Endothelial cell of umbilical vein (primary cell): ENCODE measurements around the gene NEK8. TPM values are rescaled to one million over a fixed set of nuclear protein-coding genes. Genes with fewer than 3 reads are reported as not detected.

Source experiments
- BruUV-seq: library from RNA; stranded (reverse); fragments of 400-500 nt; replicated peaks from 2 replicates; lab custom pipeline; 2021; lab: Mats Ljungman, UMichigan
- CTCF ChIA-PET: fragments of 300-600, 350-600 bp; sonication (Branson Sonifier 250); formaldehyde crosslinking; loops from one replicate; lab custom pipeline; 2021; ENCODE audit warnings: antibody characterized with exemption, inconsistent platforms; lab: Charles Lee
- POLR2A ChIA-PET: fragments of 300-600, 350-600 bp; sonication (Branson Sonifier 250); formaldehyde crosslinking; loops from one replicate; lab custom pipeline; 2021; ENCODE audit warnings: antibody characterized with exemption, inconsistent platforms; lab: Charles Lee
- DNase-seq: peaks from one replicate; pipeline ENCODE4 v3.0.0-alpha.2; 2011; ENCODE audit warnings: low read depth, low spot score
- FAIRE-seq: peaks from 2 replicates; lab custom pipeline; 2011; peaks lifted over from hg19 to GRCh38; lab: Jason Lieb, UNC
- H2AFZ ChIP-seq: 2 replicates; pipeline ENCODE4 v1.6.0; 2012; ENCODE audit warnings: low read depth, low read length, control low read depth, inconsistent platforms
- H3K27ac ChIP-seq: 2 replicates; pipeline ENCODE4 v1.5.1; 2011; ENCODE audit warnings: low read depth, mild to moderate bottlenecking, control low read depth, low read length, moderate library complexity; ENCODE audit not compliant: insufficient read depth
- H3K27me3 ChIP-seq, 2 experiments: 2 replicates each; pipeline versions ENCODE4 v1.6.0 to v1.6.1; 2011; ENCODE audit warnings: low read length in 2 of 2, mixed read lengths in 1 of 2; ENCODE audit not compliant: control insufficient read depth in 2 of 2, insufficient read depth in 2 of 2
- H3K36me3 ChIP-seq, 2 experiments: 2 replicates in 1 of 2; 3 replicates in 1 of 2; pipeline ENCODE4 v1.5.1; 2011; ENCODE audit warnings: low read length in 2 of 2, mild to moderate bottlenecking in 1 of 2, moderate library complexity in 1 of 2; ENCODE audit not compliant: control insufficient read depth in 2 of 2, insufficient read depth in 2 of 2; ENCODE audit errors: extremely low read depth in 1 of 2
- H3K4me1 ChIP-seq: 3 replicates; pipeline ENCODE4 v1.5.1; 2011; ENCODE audit warnings: mild to moderate bottlenecking, low read length; ENCODE audit not compliant: control insufficient read depth, insufficient read depth; ENCODE audit errors: extremely low read depth
- H3K4me2 ChIP-seq: 2 replicates; pipeline ENCODE4 v1.6.1; 2011; ENCODE audit warnings: low read length, control low read depth, mixed read lengths; ENCODE audit not compliant: insufficient read depth
- H3K4me3 ChIP-seq, 3 experiments: fragments of 200-600 bp in 1 of 3; sonication (generic), shearing (Covaris generic) in 1 of 3; replicated peaks in 1 of 3; 2 replicates each; pipeline ENCODE4 v1.5.1; 2011 to 2016; ENCODE audit warnings: control low read depth in 3 of 3, low read length in 3 of 3, mild to moderate bottlenecking in 2 of 3, inconsistent platforms in 1 of 3, low read depth in 1 of 3, moderate library complexity in 1 of 3; ENCODE audit not compliant: insufficient read depth in 1 of 3
- H3K79me2 ChIP-seq: 2 replicates; pipeline ENCODE4 v1.6.0; 2012; ENCODE audit warnings: low read length, inconsistent platforms; ENCODE audit not compliant: control insufficient read depth, insufficient read depth
- H3K9ac ChIP-seq: replicated peaks from 2 replicates; pipeline ENCODE3; 2011; ENCODE audit warnings: low read length, control low read depth; ENCODE audit not compliant: insufficient read depth; ENCODE audit errors: extremely low read depth
- H3K9me1 ChIP-seq: replicated peaks from 3 replicates; pipeline ENCODE4 v1.6.0; 2011; ENCODE audit warnings: mild to moderate bottlenecking, low read length; ENCODE audit not compliant: control insufficient read depth, insufficient read depth; ENCODE audit errors: extremely low read depth
- H3K9me3 ChIP-seq: replicated peaks from 2 replicates; pipeline ENCODE4 v1.5.1; 2012; ENCODE audit warnings: low read length, inconsistent platforms; ENCODE audit not compliant: control insufficient read depth, insufficient read depth
- H4K20me1 ChIP-seq: replicated peaks from 2 replicates; pipeline ENCODE3; 2011; ENCODE audit warnings: mild to moderate bottlenecking, low read length; ENCODE audit not compliant: control insufficient read depth, insufficient read depth; ENCODE audit errors: extremely low read depth
- CTCF ChIP-seq, 2 donors: IDR thresholded peaks; 1 replicate in 1 of 2; 2 replicates in 1 of 2; pipeline ENCODE4 v1.5.1; 2011; ENCODE audit warnings: low read length in 2 of 2, mild to moderate bottlenecking in 2 of 2, moderate library complexity in 2 of 2, control low read depth in 1 of 2, inconsistent platforms in 1 of 2, low read depth in 1 of 2; ENCODE audit not compliant: insufficient read depth in 1 of 2; ENCODE audit errors: extremely low read depth in 1 of 2
- FOS ChIP-seq: IDR thresholded peaks from 2 replicates; pipeline ENCODE4 v1.6.1; 2011; ENCODE audit warnings: mild to moderate bottlenecking, low read length, moderate library complexity, borderline replicate concordance; ENCODE audit not compliant: insufficient read depth
- GATA2 ChIP-seq: IDR thresholded peaks from 2 replicates; pipeline ENCODE4 v1.7.0; 2011; ENCODE audit warnings: low read depth, mild to moderate bottlenecking, moderate library complexity, mixed read lengths, low read length; ENCODE audit not compliant: insufficient read length, insufficient read depth
- POLR2A ChIP-seq: IDR thresholded peaks from 2 replicates; pipeline ENCODE4 v1.6.1; 2012; ENCODE audit warnings: low read depth, mild to moderate bottlenecking, control low read depth, low read length
- POLR2AphosphoS5 ChIP-seq: IDR thresholded peaks from 2 replicates; pipeline ENCODE4 v1.6.1; 2012; ENCODE audit warnings: low read depth, mild to moderate bottlenecking, control low read depth, low read length, moderate library complexity; ENCODE audit not compliant: insufficient read depth
- dilution Hi-C: fragments of 300-500 bp; cut with MboI; formaldehyde crosslinking; loops from one replicate; pipeline ENCODE4 v1.15.0; 2019; ENCODE audit warnings: low sequenced_read_pairs; ENCODE audit not compliant: extremely low pct_ligation_motif_present
- intact Hi-C: fragments of 100-400 bp; cut with micrococcal nuclease; formaldehyde crosslinking; loops from one replicate; pipeline ENCODE4 v1.10.0; 2022
- polyA plus RNA-seq, 4 experiments: library from polyadenylated mRNA; depleted of rRNA in 3 of 4; stranded (reverse) in 3 of 4; unstranded in 1 of 4; fragments of >200 nt; gene quantifications; 2 replicates each; pipeline versions ENCODE4 v1.2.1 to v1.2.3, GENCODE V29; 2011 to 2012; ENCODE audit warnings: missing spikeins in 1 of 4
- total RNA-seq: library from RNA; stranded (reverse); gene quantifications from 2 replicates; pipeline ENCODE4 v1.2.3, GENCODE V29; 2021

Gene NEK8
- total and polyA plus RNA-seq, 2 donors (not counting 3 experiments of a cell fraction or from before 2014, with no cell fraction given), result 3.1 to 3.2 TPM

DNA sequence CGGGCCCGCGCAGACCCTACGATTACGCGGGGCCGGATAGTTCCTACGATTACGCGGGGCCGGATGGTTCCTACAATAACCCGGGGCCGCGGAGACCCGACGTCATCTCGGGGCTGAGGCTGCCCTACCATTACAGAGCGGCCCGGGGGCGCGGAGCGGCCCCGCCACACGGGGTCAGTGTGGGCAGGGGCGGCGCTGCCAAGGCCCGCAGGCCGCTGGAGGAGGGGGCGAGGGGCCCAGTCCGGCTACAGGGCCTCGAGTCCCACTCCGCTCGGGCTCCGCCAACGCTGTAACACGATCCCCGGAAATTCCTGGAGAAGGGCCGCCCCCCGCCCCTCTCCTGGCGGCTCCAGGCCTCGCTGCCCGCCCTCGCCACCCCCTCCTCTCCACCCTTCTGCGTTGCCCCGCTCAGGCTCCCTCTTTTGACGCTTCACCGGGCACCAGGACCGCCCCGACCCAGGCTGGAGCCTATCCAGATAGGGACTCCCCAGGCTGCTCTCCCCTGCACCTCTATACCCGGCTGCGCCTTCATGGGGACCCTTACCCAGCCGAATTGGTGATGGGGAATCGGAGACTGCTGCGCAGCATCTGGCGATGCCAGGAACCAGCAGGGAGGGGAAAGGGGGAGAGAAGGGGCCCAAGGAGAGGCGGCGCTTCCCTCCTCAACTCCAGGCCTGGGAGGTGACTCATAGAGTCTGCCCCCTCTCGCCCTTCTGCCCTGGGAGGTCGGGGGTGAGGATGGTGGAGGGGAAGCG lies 10.8 kb upstream of the NEK8 start, which contains the start of gene RAB34:
Gene RAB34 (minus strand): TSS at position 291 of the 755 bp plus-strand sequence. CDS start 602 bp downstream, outside the sequence.
- H2AFZ ChIP-seq, result peak within 1 kb of the TSS; percentile 69
- no peaks in the 10 kb centered on the region for H3K9me3 ChIP-seq
- peaks cover 34% of the 10 kb centered on the region for H3K4me1 ChIP-seq
- peak within 1 kb of the TSS; percentile 65 for H3K9ac ChIP-seq
- ChIA-PET POLR2A (no interaction called here), CTCF (no interaction called here)
- H3K9me1 ChIP-seq, result no peaks in the 10 kb centered on the region
- intact Hi-C loops (loop anchor here (2.0 to 5.0 kb wide), 3 partner anchors 70 to 235 kb away; partner anchors contain the start of gene BLTP2), dilution Hi-C loops (no loop called here)
- H3K79me2 ChIP-seq, result peaks cover 35% of the 10 kb centered on the region
- H3K36me3 ChIP-seq, result peaks cover 9 to 17% of the 10 kb centered on the region in 2 experiments
- DNase-seq (peak; percentile 60), FAIRE-seq (peak; percentile 49)
- H3K27me3 ChIP-seq, result no peaks in the 10 kb centered on the region
- peak within 1 kb of the TSS; percentile 19 to 60 (median 44) for H3K4me3 ChIP-seq
- peak within 1 kb of the TSS; percentile 76 for H3K27ac ChIP-seq
- H3K4me2 ChIP-seq, result peak within 1 kb of the TSS; percentile 72
- no TSS peak for BruUV-seq
- no peaks in the 10 kb centered on the region for H4K20me1 ChIP-seq
- TF ChIP-seq CTCF (IDR thresholded peaks at IDR 0.05; ENCODE audit: extremely low read depth in 1 of 2, insufficient read depth in 1 of 2, low read depth in 1 of 2, low read length in 2 of 2) (peak; percentile 33 to 47), POLR2AphosphoS5 (peak; percentile 56), GATA2 (no peak), POLR2A (peak; percentile 46), FOS (peak; percentile 56)
